Measurements from ENCODE around the gene IGFBP7. TPM values are rescaled to one million over a fixed set of nuclear protein-coding genes. Genes with fewer than 3 reads are reported as not detected.

IGFBP7 gene
- total RNA-seq, 1 donor from 2014 or later: 4,753 TPM

Other genes starting within 250 kb of the IGFBP7 start
- gene REST, start 202.5 kb downstream of the IGFBP7 start, total RNA-seq: 32.5 and 71.8 TPM in 2 replicates
- gene NOA1, start 132.8 kb downstream of the IGFBP7 start, total RNA-seq: 18.9 and 22.4 TPM in 2 replicates
- 132 and 153 TPM in 2 replicates for gene POLR2B, start 131.5 kb downstream of the IGFBP7 start, total RNA-seq

All from renal cortical epithelial cell (primary cell).